K562 (cell line): ENCODE data around the gene KIFAP3. TPM values are rescaled to one million over a fixed set of nuclear protein-coding genes. Genes with fewer than 3 reads are reported as not detected.

Source experiments
- ARID4B ChIP-seq: sonication (generic); formaldehyde crosslinking; IDR thresholded peaks from 2 replicates; pipeline ENCODE4 v1.8.0; 2022; ENCODE audit warnings: mild to moderate bottlenecking, missing genetic modification reagents
- CREB5 ChIP-seq: fragments of 250-450 bp; sonication (Bioruptor Pico); IDR thresholded peaks from 2 replicates; pipeline ENCODE4 v1.5.0; 2020; ENCODE audit warnings: mild to moderate bottlenecking
- DIDO1 ChIP-seq: fragments of 450-650 bp; IDR thresholded peaks from 2 replicates; pipeline ENCODE4 v1.6.1; 2016; ENCODE audit warnings: low read depth, missing biosample characterization, missing genetic modification characterization
- EGR1 ChIP-seq: fragments of 450-650 bp; conservative IDR thresholded peaks from 2 replicates; pipeline ENCODE4 v1.6.1; 2017; ENCODE audit warnings: mild to moderate bottlenecking
- HMBOX1 ChIP-seq: sonication (generic); IDR thresholded peaks from 2 replicates; pipeline ENCODE4 v1.6.1; 2016
- HMGN3 ChIP-seq: IDR thresholded peaks from 2 replicates; pipeline ENCODE4 v1.6.1; 2011; ENCODE audit warnings: borderline replicate concordance, low read depth, mild to moderate bottlenecking, mixed read lengths, low read length; ENCODE audit not compliant: insufficient read length; ENCODE audit errors: extremely low read depth
- HNRNPK ChIP-seq: fragments of 200-400 bp; formaldehyde crosslinking; IDR thresholded peaks from one replicate; pipeline ENCODE4 v1.6.1; 2018; ENCODE audit warnings: mild to moderate bottlenecking, low read depth, low read length; ENCODE audit not compliant: poor library complexity, severe bottlenecking
- IRF9 ChIP-seq: fragments of 450-650 bp; IDR thresholded peaks from 2 replicates; pipeline ENCODE4 v1.6.1; 2016; ENCODE audit warnings: missing biosample characterization, missing genetic modification characterization
- KDM4B ChIP-seq, 2 experiments: fragments of 450-650 bp in 1 of 2; sonication (generic) in 1 of 2; IDR thresholded peaks; 2 replicates each; pipeline ENCODE4 v1.6.1; 2016 to 2017; ENCODE audit warnings: borderline replicate concordance in 2 of 2, antibody characterized with exemption in 1 of 2, low read depth in 1 of 2, mild to moderate bottlenecking in 1 of 2
- MLLT1 ChIP-seq, 2 experiments: fragments of 450-650 bp; IDR thresholded peaks; 2 replicates each; pipeline ENCODE4 v1.6.1; 2016
- NR3C1 ChIP-seq: sonication (generic); formaldehyde crosslinking; IDR thresholded peaks from 2 replicates; pipeline ENCODE4 v1.8.1; 2022; ENCODE audit warnings: missing genetic modification reagents
- SMARCB1 ChIP-seq: IDR thresholded peaks from 2 replicates; pipeline ENCODE4 v1.6.1; 2011; ENCODE audit warnings: improper control_type of control experiment, low read depth; ENCODE audit not compliant: insufficient read length
- TEAD1 ChIP-seq, 2 experiments: fragments of 450-650 bp in 1 of 2; sonication (generic) in 1 of 2; formaldehyde crosslinking; IDR thresholded peaks; 2 replicates each; pipeline versions ENCODE4 v1.4.0 to v1.8.0; 2020 to 2022; ENCODE audit warnings: mild to moderate bottlenecking in 2 of 2, missing genetic modification reagents in 1 of 2
- XRCC5 ChIP-seq: fragments of 200-400 bp; formaldehyde crosslinking; IDR thresholded peaks from 2 replicates; pipeline ENCODE4 v1.6.1; 2017; ENCODE audit warnings: low read depth, mild to moderate bottlenecking, low read length
- YBX1 ChIP-seq: fragments of 450-650 bp; IDR thresholded peaks from 2 replicates; pipeline ENCODE4 v1.7.1; 2016; ENCODE audit warnings: mild to moderate bottlenecking
- ZC3H8 ChIP-seq: fragments of 450-650 bp; IDR thresholded peaks from 2 replicates; pipeline ENCODE4 v1.6.1; 2017
- ZNF384 ChIP-seq: IDR thresholded peaks from 2 replicates; pipeline ENCODE4 v1.6.1; 2012; ENCODE audit warnings: low read depth, low read length, improper control_type of control experiment
- ZNF668 ChIP-seq: fragments of 250-450 bp; sonication (Bioruptor Pico); IDR thresholded peaks from 2 replicates; pipeline ENCODE4 v1.8.0; 2022; ENCODE audit warnings: mild to moderate bottlenecking, inconsistent platforms
- polyA plus RNA-seq, 8 experiments: library from polyadenylated mRNA; depleted of rRNA in 4 of 8; stranded (reverse) in 5 of 8; unstranded in 3 of 8; fragments of >200 nt; fragmentation: Nextera tagmentation in 2 of 8; fragmentation: Illumina TruSeq in 1 of 8; extraction: Ambion mirVana in 2 of 8; extraction: Trizol in 1 of 8; gene quantifications; 2 replicates each; pipeline versions ENCODE4 v1.2.1 to v1.2.3, GENCODE V29; 2011 to 2014; ENCODE audit warnings: inconsistent platforms in 1 of 8, missing spikeins in 1 of 8
- total RNA-seq, 7 experiments: library from RNA; depleted of rRNA in 6 of 7; stranded (reverse); fragments of >200 nt in 6 of 7; fragmentation: Illumina TruSeq in 2 of 7; extraction: Trizol in 2 of 7; gene quantifications; 2 replicates each; pipeline versions ENCODE4 v1.2.1 to v1.2.3, GENCODE V29; 2011 to 2021; ENCODE audit warnings: low replicate concordance in 1 of 7

Gene KIFAP3
- total and polyA plus RNA-seq, 9 of the 15 experiments (the other 6 are each of a cell fraction or from before 2014, with no cell fraction given) = 8.8 to 17.5 (median 11.8) TPM

GRCh38 chr1:169893645-169894423, 180.7 kb downstream of the KIFAP3 start, which contains the start of gene SCYL3 (continued):
- TF ChIP-seq ZNF384 (no peak), DIDO1 (tag) (peak; percentile 99), SMARCB1 (no peak), IRF9 (tag) (peak; percentile 76), EGR1 (peak; percentile 70), CREB5 (CRISPR knock-in tag) (0 out of 2 replicates have a peak, but pooled peaks have one; percentile 12), HMBOX1 (peak; percentile 55; the same call in 1 of the 2 replicates), ARID4B (CRISPR knock-in tag) (peak; percentile 63; the same call in 1 of the 2 replicates), MLLT1 (IDR thresholded peaks at IDR 0.05) (peak in 1 of 2 experiments; percentile 25; a peak in 1 of 4 replicates), YBX1 (no peak), HMGN3 (no peak), NR3C1 (no peak; the same call in 1 of the 2 replicates), HNRNPK (no peak), TEAD1 (CRISPR knock-in tag; IDR thresholded peaks at IDR 0.05) (peak; percentile 54 to 83; a peak in 3 of 4 replicates), XRCC5 (peak; percentile 69; the same call in 1 of the 2 replicates), ZNF668 (CRISPR knock-in tag) (no peak), ZC3H8 (peak; percentile 84), KDM4B (IDR thresholded peaks at IDR 0.05; ENCODE audit: borderline replicate concordance in 2 of 2, low read depth in 1 of 2) (peak in 1 of 2 experiments; percentile 88; a peak in 2 of 4 replicates)
